ENCODE measurements around the gene PIK3CD.

The PIK3CD gene

GRCh38 chr1:9651565-9652378, at the start of gene PIK3CD:
Gene PIK3CD (plus strand): TSS chr1:9651731. CDS start chr1:9710456, 58,725 bp downstream.
- peak; percentile 34 to 47 for DNase-seq

GRCh38 chr1:9601942-9602793, 49.4 kb upstream of the PIK3CD start:
- no peak for DNase-seq

- no peak for DNase-seq
These were observed 48.8 kb upstream of the PIK3CD start for GRCh38 chr1:9602794-9603167.

- DNase-seq, result no peak
These were observed 48.2 kb upstream of the PIK3CD start for GRCh38 chr1:9603307-9603706.

- DNase-seq, result no peak
These were observed 47.5 kb upstream of the PIK3CD start for GRCh38 chr1:9603766-9604753.

GRCh38 chr1:9604836-9605235, 46.7 kb upstream of the PIK3CD start:
- DNase-seq, result no peak

- DNase-seq, result no peak
These were observed 45.5 kb upstream of the PIK3CD start for GRCh38 chr1:9605946-9606455.

- no peak for DNase-seq
These were observed 45.1 kb upstream of the PIK3CD start for GRCh38 chr1:9606458-9606857.

- no peak for DNase-seq
These were observed 44.6 kb upstream of the PIK3CD start for GRCh38 chr1:9606948-9607347.

GRCh38 chr1:9607352-9607751, 44.2 kb upstream of the PIK3CD start:
- no peak for DNase-seq

GRCh38 chr1:9609998-9610397, 41.5 kb upstream of the PIK3CD start:
- no peak for DNase-seq

GRCh38 chr1:9610548-9610947, 41.0 kb upstream of the PIK3CD start:
- DNase-seq, result no peak

- no peak for DNase-seq
These were observed 39.8 kb upstream of the PIK3CD start for GRCh38 chr1:9611716-9612115.

GRCh38 chr1:9612162-9612845, 39.2 kb upstream of the PIK3CD start:
- no peak for DNase-seq

- DNase-seq, result no peak
These were observed 38.5 kb upstream of the PIK3CD start for GRCh38 chr1:9612871-9613624.

- DNase-seq, result no peak
These were observed 37.8 kb upstream of the PIK3CD start for GRCh38 chr1:9613625-9614299.

- DNase-seq, result peak; percentile 22 to 51
These were observed 36.0 kb upstream of the PIK3CD start for GRCh38 chr1:9615316-9616063.

- no peak for DNase-seq
These were observed 32.4 kb upstream of the PIK3CD start for GRCh38 chr1:9618909-9619679.

GRCh38 chr1:9621032-9621431, 30.5 kb upstream of the PIK3CD start:
- no peak for DNase-seq
